HuH-7 (cell line): ENCODE data around the gene LILRB3.
A peak's percentile ranks its signal among the peaks of the same experiment; 100 is the strongest.
"Not testable (repeated sequence)": the region's sequence is repeated elsewhere in the genome, so short reads cannot be mapped to it uniquely, and the experiment has no call there.

ENCODE experiments used
- DNase-seq: peaks from one replicate; pipeline ENCODE4 v3.0.0; 2011; ENCODE audit warnings: low spot score

The LILRB3 gene

GRCh38 chr19:54209811-54210494 is 12.9 kb downstream of the LILRB3 start:
- peak; percentile 86 for DNase-seq

DNA sequence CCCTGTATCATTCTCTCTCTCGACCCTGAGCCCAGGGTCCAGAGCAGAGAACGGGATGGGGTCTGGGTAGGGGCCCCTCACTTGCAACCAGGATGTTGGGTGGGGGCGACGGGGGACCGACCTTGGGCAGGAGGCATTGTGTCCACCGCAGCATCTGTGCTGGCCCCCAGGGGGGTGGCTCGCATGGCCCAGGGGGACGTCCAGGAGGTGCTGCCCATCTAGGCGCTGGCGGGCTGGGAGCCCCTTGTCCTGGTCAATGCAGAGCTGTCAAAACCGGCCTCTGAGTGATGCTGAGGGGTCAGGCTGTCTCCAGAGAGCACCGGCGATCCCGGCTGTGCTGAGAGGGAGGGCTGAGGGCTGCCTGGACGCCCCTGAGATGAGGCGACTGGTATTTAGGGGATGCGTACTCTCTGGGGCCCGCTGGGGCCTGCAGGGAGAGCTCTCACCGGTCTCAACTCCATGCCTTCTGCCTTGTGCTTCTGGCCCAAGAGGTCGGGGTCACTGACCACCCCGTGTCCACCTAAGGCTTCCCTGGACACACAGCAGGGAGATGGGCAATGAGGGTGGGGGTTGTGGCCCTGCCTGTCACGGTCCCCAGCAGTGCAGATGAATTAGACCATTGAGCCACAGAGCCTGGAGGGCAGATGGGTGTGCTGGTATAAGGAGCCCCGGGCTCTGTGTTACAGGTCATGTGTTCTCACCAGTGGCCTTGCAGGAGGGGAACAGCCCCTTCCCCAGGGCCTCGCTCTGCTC is 13.6 kb downstream of the LILRB3 start:
- no peak for DNase-seq

GRCh38 chr19:54208784-54209057 is 14.1 kb downstream of the LILRB3 start:
- DNase-seq = no peak

GRCh38 chr19:54207983-54208783 is 14.6 kb downstream of the LILRB3 start:
- DNase-seq = peak; percentile 53

- no peak for DNase-seq
Observed at GRCh38 chr19:54207676-54207982, 15.2 kb downstream of the LILRB3 start.

DNA sequence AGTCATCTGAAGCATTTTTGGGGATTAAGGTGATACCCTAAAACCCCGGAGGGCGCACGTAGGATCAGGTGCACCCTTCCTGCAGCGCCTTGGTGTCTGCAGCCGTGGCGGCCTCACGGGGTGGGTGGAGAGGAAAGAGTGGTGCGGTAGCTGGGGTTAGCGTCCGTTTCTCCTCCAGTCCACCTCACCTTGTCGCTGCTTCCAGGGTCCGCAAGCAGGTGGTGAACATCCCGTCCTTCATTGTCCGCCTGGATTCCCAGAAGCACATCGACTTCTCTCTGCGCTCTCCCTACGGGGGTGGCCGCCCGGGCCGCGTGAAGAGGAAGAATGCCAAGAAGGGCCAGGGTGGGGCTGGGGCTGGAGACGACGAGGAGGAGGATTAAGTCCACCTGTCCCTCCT is 15.6 kb downstream of the LILRB3 start:
- not testable (repeated sequence) for DNase-seq

DNA sequence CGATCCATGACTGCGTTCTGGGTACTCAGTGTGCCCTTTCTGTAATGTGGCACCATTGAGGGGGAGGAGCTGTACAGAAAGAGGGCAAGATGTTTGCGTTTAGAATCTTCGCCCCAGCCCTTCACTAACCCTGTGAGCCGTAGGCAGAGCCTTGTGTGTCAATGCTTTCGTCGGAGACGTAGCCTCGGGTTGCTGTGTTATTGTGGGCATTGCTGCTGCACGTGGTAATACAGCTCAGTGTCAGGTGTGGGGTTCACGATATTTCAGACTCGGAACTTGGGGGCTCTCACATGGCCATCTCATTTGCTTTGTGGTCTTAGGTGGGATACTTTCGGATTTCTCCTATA is 16.0 kb downstream of the LILRB3 start:
- no peak for DNase-seq

GRCh38 chr19:54206030-54206830 is 16.6 kb downstream of the LILRB3 start:
- DNase-seq = no peak

DNA sequence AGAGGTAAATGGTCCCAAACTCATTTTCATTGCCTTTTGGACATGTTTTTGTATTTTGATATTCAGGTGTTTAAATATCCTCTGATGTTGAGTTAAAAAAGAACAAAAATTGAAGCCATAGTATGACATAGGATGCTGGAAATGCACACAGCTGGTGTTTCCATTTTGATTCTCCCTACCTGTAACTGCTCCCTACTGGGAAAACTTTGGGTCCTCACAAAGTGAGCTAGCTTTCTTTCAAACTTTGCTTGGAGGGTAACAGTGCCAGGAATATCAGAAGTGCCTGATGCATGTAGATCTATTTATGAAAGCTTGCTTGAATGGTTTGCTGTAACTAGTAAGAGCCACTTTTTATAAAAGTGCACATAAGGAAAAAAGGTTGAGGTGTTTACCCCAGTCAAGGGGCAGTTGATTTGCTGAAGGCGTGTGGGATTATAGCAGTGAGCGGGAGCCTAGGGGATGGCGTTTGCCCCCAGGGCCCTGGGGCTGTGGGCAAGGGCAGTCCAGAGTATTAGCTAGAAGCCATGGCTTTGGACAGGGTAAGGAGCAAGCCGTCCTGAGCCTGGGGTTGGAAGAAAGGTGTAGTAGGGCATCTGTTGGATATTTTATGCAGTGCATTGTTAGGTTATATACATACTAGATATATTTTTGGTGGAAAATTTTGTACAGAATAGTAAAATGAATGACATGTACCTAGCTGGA is 17.9 kb downstream of the LILRB3 start:
- no peak for DNase-seq

DNA sequence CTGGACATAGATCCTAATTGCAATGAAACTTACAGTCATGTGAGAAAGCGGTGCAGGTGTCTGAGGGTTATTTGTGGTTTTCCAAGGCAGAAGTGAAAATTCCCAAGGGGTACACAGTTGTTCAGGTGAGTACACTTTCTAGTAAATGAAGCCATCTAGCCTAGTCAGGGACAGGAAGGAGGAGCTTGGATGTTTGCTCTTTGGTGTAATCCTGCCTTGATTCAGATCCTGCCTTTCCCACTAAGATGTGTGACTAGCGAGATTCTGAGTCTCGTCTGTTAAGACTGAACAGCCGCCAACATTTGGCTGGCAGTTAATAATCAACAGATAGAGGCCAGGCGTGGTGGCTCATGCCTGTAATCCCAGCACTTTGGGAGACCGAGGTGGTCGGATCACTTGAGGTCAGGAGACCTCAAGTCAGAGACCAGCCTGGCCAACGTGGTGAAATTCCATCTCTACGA is 19.6 kb downstream of the LILRB3 start:
- DNase-seq = no peak

- no peak for DNase-seq
Observed at GRCh38 chr19:54201980-54202379, 20.8 kb downstream of the LILRB3 start.

DNA sequence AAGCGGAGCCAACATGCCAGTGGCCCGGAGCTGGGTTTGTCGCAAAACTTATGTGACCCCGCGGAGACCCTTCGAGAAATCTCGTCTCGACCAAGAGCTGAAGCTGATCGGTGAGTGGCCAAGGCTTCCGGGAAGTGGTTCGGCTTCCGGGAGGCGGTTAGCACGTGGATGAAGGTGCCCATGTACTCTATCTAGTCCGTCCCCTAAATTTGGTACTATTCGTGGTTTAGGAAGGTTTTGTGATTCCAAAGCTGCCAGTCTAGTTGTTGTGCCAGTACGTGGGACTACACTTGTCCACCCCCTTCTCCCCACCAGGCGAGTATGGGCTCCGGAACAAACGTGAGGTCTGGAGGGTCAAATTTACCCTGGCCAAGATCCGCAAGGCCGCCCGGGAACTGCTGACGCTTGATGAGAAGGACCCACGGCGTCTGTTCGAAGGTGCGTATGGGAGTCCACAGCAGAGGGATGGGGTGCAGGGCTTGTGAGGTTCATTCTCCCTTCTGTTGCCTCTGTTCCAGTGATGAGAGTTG is 21.6 kb downstream of the LILRB3 start:
- DNase-seq = no peak

DNA sequence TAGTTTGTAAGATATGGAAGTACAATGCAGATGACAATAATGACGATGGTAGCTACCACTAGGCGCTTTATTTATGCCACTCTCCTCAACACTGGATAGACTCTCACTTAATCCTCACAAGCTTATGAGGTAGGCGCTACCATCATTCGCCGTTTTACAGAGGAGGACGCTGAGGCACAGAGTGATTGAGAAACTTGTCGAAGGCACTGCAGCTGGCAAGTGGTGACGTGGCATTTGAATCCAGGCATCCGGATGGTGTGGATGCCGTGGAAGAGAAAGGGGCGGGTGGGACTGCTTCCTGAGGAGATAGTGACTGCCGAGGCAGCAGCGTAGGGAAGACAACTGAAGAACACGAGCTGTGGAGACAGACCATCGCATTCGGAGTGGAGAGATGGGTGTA is 23.4 kb downstream of the LILRB3 start:
- no peak for DNase-seq

DNA sequence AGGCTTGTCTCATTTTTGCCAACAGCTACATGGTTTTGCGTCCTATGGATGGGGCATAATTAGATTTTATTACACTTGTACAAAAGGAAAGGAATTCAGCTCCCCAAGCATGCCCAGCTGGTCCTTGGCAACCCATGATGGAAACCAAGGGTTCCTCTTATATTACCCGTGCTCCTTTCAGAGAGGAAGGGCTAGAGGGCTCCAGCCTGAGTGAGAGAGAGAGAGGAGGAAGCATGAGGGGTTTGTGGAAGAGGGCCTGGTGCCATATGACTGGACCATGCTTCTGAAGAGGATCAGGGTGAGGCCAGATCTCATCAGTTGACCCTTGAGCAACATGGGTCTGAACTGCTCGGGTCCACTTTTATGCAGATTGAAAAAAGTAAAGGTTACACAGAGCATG is 25.7 kb downstream of the LILRB3 start:
- no peak for DNase-seq

GRCh38 chr19:54196536-54196935 is 26.3 kb downstream of the LILRB3 start:
- no peak for DNase-seq

GRCh38 chr19:54194463-54194862 is 28.3 kb downstream of the LILRB3 start:
- DNase-seq = not testable (repeated sequence)

GRCh38 chr19:54193011-54193410 is 29.8 kb downstream of the LILRB3 start:
- no peak for DNase-seq

DNA sequence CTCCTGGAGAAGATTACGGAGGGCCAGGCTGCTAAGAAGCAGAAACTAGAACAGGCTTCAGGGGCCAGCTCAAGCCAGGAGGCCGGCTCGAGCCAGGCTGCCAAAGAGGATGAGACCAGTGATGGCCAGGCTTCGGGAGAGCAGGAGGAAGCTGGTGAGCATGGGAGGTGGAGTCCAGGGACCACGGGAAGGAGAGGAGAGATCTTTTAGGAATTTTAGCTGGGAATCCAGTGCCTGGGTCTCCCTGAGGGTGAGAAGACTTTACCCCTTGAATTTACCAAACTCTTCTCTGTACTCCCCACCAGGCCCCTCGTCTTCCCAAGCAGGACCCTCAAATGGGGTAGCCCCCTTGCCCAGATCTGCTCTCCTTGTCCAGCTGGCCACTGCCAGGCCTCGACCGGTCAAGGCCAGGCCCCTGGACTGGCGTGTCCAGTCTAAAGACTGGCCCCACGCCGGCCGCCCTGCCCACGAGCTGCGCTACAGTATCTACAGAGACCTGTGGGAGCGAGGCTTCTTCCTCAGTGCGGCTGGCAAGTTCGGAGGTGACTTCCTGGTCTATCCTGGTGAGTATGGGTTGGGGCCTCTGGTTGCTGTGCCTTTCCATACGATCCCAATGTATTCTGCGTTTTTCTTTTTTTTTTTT is 30.9 kb downstream of the LILRB3 start:
- DNase-seq = no peak

- peak; percentile 69 for DNase-seq
Observed at GRCh38 chr19:54191011-54191810, 31.6 kb downstream of the LILRB3 start, which contains the start of gene TSEN34. Gene TSEN34 (plus strand): TSS chr19:54191308. CDS start chr19:54191365, 57 bp downstream.

GRCh38 chr19:54190503-54191010 is 32.2 kb downstream of the LILRB3 start:
- peak; percentile 81 for DNase-seq
